ENCODE measurements around the gene CLRN1.

Gene CLRN1

GRCh38 chr3:150913133-150913922, 59.2 kb downstream of the CLRN1 start:
- DNase-seq: no peak

- no peak for DNase-seq
These were observed 60.0 kb downstream of the CLRN1 start for GRCh38 chr3:150912501-150912900.

GRCh38 chr3:150911771-150912170, 60.8 kb downstream of the CLRN1 start:
- DNase-seq: peak in 1 of 2 experiments; percentile 14

GRCh38 chr3:150906461-150906860, 66.1 kb downstream of the CLRN1 start:
- no peak for DNase-seq

GRCh38 chr3:150905746-150906145, 66.8 kb downstream of the CLRN1 start:
- no peak for DNase-seq

- DNase-seq: peak in 1 of 2 experiments; percentile 15
These were observed 67.2 kb downstream of the CLRN1 start, which contains the start of gene MINDY4B for GRCh38 chr3:150905339-150905738. Gene MINDY4B (minus strand): TSS chr3:150905439. CDS start chr3:150905439, 0 bp downstream.

- no peak for DNase-seq
These were observed 69.5 kb downstream of the CLRN1 start for GRCh38 chr3:150902988-150903387.

- no peak for DNase-seq
These were observed 70.7 kb downstream of the CLRN1 start for GRCh38 chr3:150901793-150902192.

GRCh38 chr3:150899141-150899540, 73.4 kb downstream of the CLRN1 start:
- peak in 1 of 2 experiments; percentile 31 for DNase-seq

GRCh38 chr3:150898046-150898754, 74.3 kb downstream of the CLRN1 start:
- DNase-seq: no peak

GRCh38 chr3:150897592-150897991, 74.9 kb downstream of the CLRN1 start:
- no peak for DNase-seq

GRCh38 chr3:150890831-150891230, 81.7 kb downstream of the CLRN1 start:
- DNase-seq: no peak

- DNase-seq: no peak
These were observed 82.2 kb downstream of the CLRN1 start for GRCh38 chr3:150890295-150890694.

GRCh38 chr3:150889106-150889505, 83.4 kb downstream of the CLRN1 start:
- DNase-seq: peak in 1 of 2 experiments; percentile 4

- DNase-seq: no peak
These were observed 85.5 kb downstream of the CLRN1 start for GRCh38 chr3:150887031-150887430.

- DNase-seq: no peak
These were observed 87.0 kb downstream of the CLRN1 start for GRCh38 chr3:150885535-150885934.

GRCh38 chr3:150878996-150879575, 93.4 kb downstream of the CLRN1 start:
- no peak for DNase-seq

- DNase-seq: no peak
These were observed 94.2 kb downstream of the CLRN1 start for GRCh38 chr3:150878290-150878689.

- DNase-seq: no peak
These were observed 95.2 kb downstream of the CLRN1 start for GRCh38 chr3:150877303-150877702.

- no peak for DNase-seq
These were observed 95.8 kb downstream of the CLRN1 start for GRCh38 chr3:150876611-150877265.
